IPS-15b (cell line): ENCODE data around the gene AHCYL2.

Experiments
- H3K27me3 ChIP-seq: one replicate; pipeline ENCODE4 v1.6.1; 2013; ENCODE audit warnings: low read length; ENCODE audit not compliant: control insufficient read depth, insufficient read depth
- H3K36me3 ChIP-seq: one replicate; pipeline ENCODE4 v1.6.1; 2013; ENCODE audit warnings: low read length; ENCODE audit not compliant: control insufficient read depth, insufficient read depth
- H3K4me1 ChIP-seq: one replicate; pipeline ENCODE4 v1.6.1; 2013; ENCODE audit warnings: mild to moderate bottlenecking, low read length; ENCODE audit not compliant: control insufficient read depth, insufficient read depth
- H3K4me3 ChIP-seq: one replicate; pipeline ENCODE4 v1.5.1; 2013; ENCODE audit warnings: low read depth, low read length
- H3K9ac ChIP-seq: one replicate; pipeline ENCODE4 v1.6.1; 2013; ENCODE audit warnings: low read depth, mild to moderate bottlenecking, low read length
- H3K9me3 ChIP-seq: one replicate; pipeline ENCODE4 v1.6.1; 2013; ENCODE audit warnings: mild to moderate bottlenecking, low read length; ENCODE audit not compliant: control insufficient read depth, insufficient read depth

AHCYL2 gene

GRCh38 chr7:129197771-129198170 is 27.1 kb upstream of the AHCYL2 start:
- Histone ChIP-seq H3K9ac (no peak overlapping the region), H3K9me3 (no peaks in the 10 kb centered on the region), H3K27me3 (no peaks in the 10 kb centered on the region), H3K36me3 (no peaks in the 10 kb centered on the region), H3K4me3 (no peak overlapping the region), H3K4me1 (no peaks in the 10 kb centered on the region)

- H3K9me3 ChIP-seq, result no peaks in the 10 kb centered on the region
- H3K9ac ChIP-seq, result no peak overlapping the region
- H3K4me1 ChIP-seq, result no peaks in the 10 kb centered on the region
- no peak overlapping the region for H3K4me3 ChIP-seq
- H3K27me3 ChIP-seq, result no peaks in the 10 kb centered on the region
- no peaks in the 10 kb centered on the region for H3K36me3 ChIP-seq
These were observed 25.4 kb upstream of the AHCYL2 start for GRCh38 chr7:129199406-129199805.

GRCh38 chr7:129202058-129202777 is 22.6 kb upstream of the AHCYL2 start:
- no peaks in the 10 kb centered on the region for H3K4me1 ChIP-seq
- no peaks in the 10 kb centered on the region for H3K27me3 ChIP-seq
- H3K36me3 ChIP-seq, result peaks cover 13% of the 10 kb centered on the region
- H3K4me3 ChIP-seq, result no peak overlapping the region
- no peak overlapping the region for H3K9ac ChIP-seq
- H3K9me3 ChIP-seq, result no peaks in the 10 kb centered on the region

GRCh38 chr7:129203050-129203741 is 21.6 kb upstream of the AHCYL2 start:
- Histone ChIP-seq H3K9me3 (no peaks in the 10 kb centered on the region), H3K4me3 (no peak overlapping the region), H3K9ac (no peak overlapping the region), H3K36me3 (peaks cover 13% of the 10 kb centered on the region), H3K27me3 (no peaks in the 10 kb centered on the region), H3K4me1 (no peaks in the 10 kb centered on the region)

- Histone ChIP-seq H3K4me3 (no peak overlapping the region), H3K9ac (no peak overlapping the region), H3K27me3 (no peaks in the 10 kb centered on the region), H3K9me3 (no peaks in the 10 kb centered on the region), H3K36me3 (peaks cover 30% of the 10 kb centered on the region), H3K4me1 (no peaks in the 10 kb centered on the region)
These were observed 19.6 kb upstream of the AHCYL2 start for GRCh38 chr7:129205126-129205818.

- Histone ChIP-seq H3K4me3 (no peak overlapping the region), H3K27me3 (no peaks in the 10 kb centered on the region), H3K4me1 (no peaks in the 10 kb centered on the region), H3K9me3 (no peaks in the 10 kb centered on the region), H3K36me3 (peaks cover 39% of the 10 kb centered on the region), H3K9ac (no peak overlapping the region)
These were observed 18.6 kb upstream of the AHCYL2 start for GRCh38 chr7:129205987-129206785.

GRCh38 chr7:129208667-129209066 is 16.2 kb upstream of the AHCYL2 start:
- Histone ChIP-seq H3K9me3 (no peaks in the 10 kb centered on the region), H3K4me3 (no peak overlapping the region), H3K27me3 (no peaks in the 10 kb centered on the region), H3K4me1 (no peaks in the 10 kb centered on the region), H3K9ac (no peak overlapping the region), H3K36me3 (peaks cover 52% of the 10 kb centered on the region)

- Histone ChIP-seq H3K9me3 (no peaks in the 10 kb centered on the region), H3K4me3 (no peak overlapping the region), H3K4me1 (no peaks in the 10 kb centered on the region), H3K27me3 (no peaks in the 10 kb centered on the region), H3K36me3 (peaks cover 52% of the 10 kb centered on the region), H3K9ac (no peak overlapping the region)
These were observed 15.5 kb upstream of the AHCYL2 start for GRCh38 chr7:129209067-129209926.

GRCh38 chr7:129210256-129210988 is 14.4 kb upstream of the AHCYL2 start:
- Histone ChIP-seq H3K27me3 (no peaks in the 10 kb centered on the region), H3K9me3 (no peaks in the 10 kb centered on the region), H3K36me3 (peaks cover 52% of the 10 kb centered on the region), H3K4me1 (no peaks in the 10 kb centered on the region), H3K4me3 (no peak overlapping the region), H3K9ac (no peak overlapping the region)

GRCh38 chr7:129210989-129211312 is 13.9 kb upstream of the AHCYL2 start:
- H3K4me3 ChIP-seq, result no peak overlapping the region
- no peaks in the 10 kb centered on the region for H3K9me3 ChIP-seq
- H3K36me3 ChIP-seq, result peaks cover 49% of the 10 kb centered on the region
- no peaks in the 10 kb centered on the region for H3K4me1 ChIP-seq
- H3K27me3 ChIP-seq, result no peaks in the 10 kb centered on the region
- H3K9ac ChIP-seq, result no peak overlapping the region
